ENCODE measurements around the gene ATRX. TPM values are rescaled to one million over a fixed set of nuclear protein-coding genes. Genes with fewer than 3 reads are reported as not detected.

Gene ATRX
- total and polyA plus RNA-seq, 2 experiments from 2014 or later = 162 to 179 TPM

- Histone ChIP-seq H3F3A (replicated peaks; ENCODE audit: low read depth) (no peaks in the 10 kb centered on the region), H3K9me2 (ENCODE audit: insufficient read depth) (no peaks in the 10 kb centered on the region), H3K27ac (ENCODE audit: low read depth) (no peak overlapping the region), H3K79me2 (replicated peaks; ENCODE audit: insufficient read depth) (no peaks in the 10 kb centered on the region; the same call in 1 of the 2 replicates), H3K4me2 (no peak overlapping the region), H3K4me1 (ENCODE audit: insufficient read depth) (no peaks in the 10 kb centered on the region), H3K4me3 (no peak overlapping the region), H3K27me3 (ENCODE audit: insufficient read depth) (no peaks in the 10 kb centered on the region), H4K20me1 (replicated peaks; ENCODE audit: insufficient read depth) (no peaks in the 10 kb centered on the region), H2AFZ (no peak overlapping the region), H3K36me3 (ENCODE audit: insufficient read depth) (no peaks in the 10 kb centered on the region; the same call in 1 of the 2 replicates)
- no peak overlapping the region for H3K27ac Mint-ChIP-seq
- no peak for ATAC-seq
- peaks cover 2% of the 10 kb centered on the region for H3K27me3 Mint-ChIP-seq (ENCODE audit: insufficient read depth, low read depth, poor library complexity)
- peaks cover 42% of the 10 kb centered on the region for H3K36me3 Mint-ChIP-seq (ENCODE audit: low read depth)
- no peak overlapping the region for H3K4me3 Mint-ChIP-seq
- no peaks in the 10 kb centered on the region for H3K4me1 Mint-ChIP-seq
- no peak for DNase-seq (ENCODE audit: low spot score)
- no peaks in the 10 kb centered on the region; the same call in 2 of the 3 replicates for H3K9me3 Mint-ChIP-seq
- TF ChIP-seq NANOG (IDR thresholded peaks at IDR 0.05; ENCODE audit: borderline replicate concordance) (no peak), EZH2phosphoT487 (IDR thresholded peaks at IDR 0.05; ENCODE audit: unreplicated experiment) (no peak), EZH2 (IDR thresholded peaks at IDR 0.05; ENCODE audit: low read depth, unreplicated experiment) (no peak), STAT1 (IDR thresholded peaks at IDR 0.05; ENCODE audit: unreplicated experiment) (no peak)
Observed at GRCh38 chrX:77635373-77635772, 150.6 kb downstream of the ATRX start.

- no peaks in the 10 kb centered on the region for H3K4me1 ChIP-seq (ENCODE audit: insufficient read depth)
- Mint-ChIP-seq H3K27me3 (ENCODE audit: insufficient read depth, low read depth, poor library complexity) (no peaks in the 10 kb centered on the region), H3K27ac (no peak overlapping the region), H3K4me3 (no peak overlapping the region), H3K4me1 (peaks cover 7% of the 10 kb centered on the region), H3K9me3 (no peaks in the 10 kb centered on the region), H3K36me3 (ENCODE audit: low read depth) (peaks cover 21% of the 10 kb centered on the region; the same call in 2 of the 3 replicates)
- no peaks in the 10 kb centered on the region for H3F3A ChIP-seq (replicated peaks; ENCODE audit: low read depth)
- H3K27ac ChIP-seq (ENCODE audit: low read depth) = no peak overlapping the region
- no peaks in the 10 kb centered on the region for H3K27me3 ChIP-seq (ENCODE audit: insufficient read depth)
- H3K4me3 ChIP-seq = no peak overlapping the region
- no peak for ATAC-seq
- no peak overlapping the region for H3K4me2 ChIP-seq
- no peaks in the 10 kb centered on the region; the same call in 1 of the 2 replicates for H4K20me1 ChIP-seq (replicated peaks; ENCODE audit: insufficient read depth)
- peaks cover 29% of the 10 kb centered on the region for H3K79me2 ChIP-seq (replicated peaks; ENCODE audit: insufficient read depth)
- H3K9me2 ChIP-seq (ENCODE audit: insufficient read depth) = no peaks in the 10 kb centered on the region
- no peak for DNase-seq (ENCODE audit: low spot score)
- no peak overlapping the region for H2AFZ ChIP-seq
- no peaks in the 10 kb centered on the region; the same call in 1 of the 2 replicates for H3K36me3 ChIP-seq (ENCODE audit: insufficient read depth)
- TF ChIP-seq JUNB (IDR thresholded peaks at IDR 0.05; ENCODE audit: unreplicated experiment) (no peak), REST (IDR thresholded peaks at IDR 0.05; ENCODE audit: unreplicated experiment) (no peak), POLR2AphosphoS5 (IDR thresholded peaks at IDR 0.05; ENCODE audit: low read depth) (no peak), CREB1 (CRISPR knock-in tag; IDR thresholded peaks at IDR 0.05; ENCODE audit: low read depth) (no peak), ZNF462 (CRISPR knock-in tag; IDR thresholded peaks at IDR 0.05) (no peak), ZNF331 (CRISPR knock-in tag; IDR thresholded peaks at IDR 0.05; ENCODE audit: low read depth) (no peak), ETS1 (IDR thresholded peaks at IDR 0.05) (no peak), STAT1 (IDR thresholded peaks at IDR 0.05; ENCODE audit: unreplicated experiment) (no peak)
Observed at GRCh38 chrX:77628294-77629025, 157.6 kb downstream of the ATRX start.

Data from GM23338 (cell line).